HG03378 (cell line): ENCODE data around the gene TSHZ3.

Source experiments
- ATAC-seq: cut with Tn5 transposase; IDR thresholded peaks from one replicate; pipeline ENCODE4 v1.9.1; 2021; ENCODE audit warnings: mild to moderate bottlenecking, moderate library complexity; ENCODE audit not compliant: unreplicated experiment

TSHZ3 gene

GRCh38 chr19:31338069-31338776 lies 11.0 kb downstream of the TSHZ3 start:
- no peak for ATAC-seq

- no peak for ATAC-seq
These were observed 12.0 kb downstream of the TSHZ3 start for GRCh38 chr19:31337008-31337914.

GRCh38 chr19:31335716-31336115 lies 13.5 kb downstream of the TSHZ3 start:
- ATAC-seq: no peak

GRCh38 chr19:31334849-31335624 lies 14.2 kb downstream of the TSHZ3 start:
- no peak for ATAC-seq

- ATAC-seq: no peak
These were observed 15.0 kb downstream of the TSHZ3 start for GRCh38 chr19:31334101-31334848.

- ATAC-seq: no peak
These were observed 17.1 kb downstream of the TSHZ3 start for GRCh38 chr19:31332096-31332495.

GRCh38 chr19:31331536-31331935 lies 17.7 kb downstream of the TSHZ3 start:
- no peak for ATAC-seq

GRCh38 chr19:31330761-31331160 lies 18.5 kb downstream of the TSHZ3 start:
- no peak for ATAC-seq

GRCh38 chr19:31330237-31330636 lies 19.0 kb downstream of the TSHZ3 start:
- no peak for ATAC-seq

GRCh38 chr19:31329819-31330218 lies 19.4 kb downstream of the TSHZ3 start:
- ATAC-seq: no peak

- ATAC-seq: no peak
These were observed 21.0 kb downstream of the TSHZ3 start for GRCh38 chr19:31328238-31328637.

GRCh38 chr19:31326329-31327028 lies 22.8 kb downstream of the TSHZ3 start:
- ATAC-seq: no peak

GRCh38 chr19:31325342-31325741 lies 23.9 kb downstream of the TSHZ3 start:
- no peak for ATAC-seq

- no peak for ATAC-seq
These were observed 29.8 kb downstream of the TSHZ3 start for GRCh38 chr19:31319465-31319864.

GRCh38 chr19:31318790-31319425 lies 30.3 kb downstream of the TSHZ3 start:
- ATAC-seq: no peak

- no peak for ATAC-seq
These were observed 31.7 kb downstream of the TSHZ3 start for GRCh38 chr19:31317570-31317969.

GRCh38 chr19:31317093-31317492 lies 32.1 kb downstream of the TSHZ3 start:
- ATAC-seq: no peak

GRCh38 chr19:31316201-31316951 lies 32.9 kb downstream of the TSHZ3 start:
- ATAC-seq: no peak

- no peak for ATAC-seq
These were observed 33.6 kb downstream of the TSHZ3 start for GRCh38 chr19:31315652-31316051.
